Upper lobe of left lung (tissue), 6 donors: ENCODE results near the gene TARDBP. TPM values are rescaled to one million over a fixed set of nuclear protein-coding genes. Genes with fewer than 3 reads are reported as not detected.
"Not testable (repeated sequence)": the region's sequence is repeated elsewhere in the genome, so short reads cannot be mapped to it uniquely, and the experiment has no call there.

Experiments
- ATAC-seq, 2 donors: fragments of 200-7000 bp; cut with Tn5 transposase; one replicate each; pipeline ENCODE4 v1.9.1; 2022; ENCODE audit warnings: mild to moderate bottlenecking in 2 of 2, moderate library complexity in 2 of 2; ENCODE audit not compliant: low FRiP score in 2 of 2
- DNase-seq, 2 donors: peaks; one replicate each; pipeline ENCODE4 v3.0.0-alpha.2; 2019 to 2020
- H3K27ac ChIP-seq, 4 donors: fragments of 200-600 bp; sonication (generic); one replicate each; pipeline ENCODE4 v1.5.1; 2016 to 2019
- H3K27me3 ChIP-seq, 4 donors: fragments of 200-600 bp; sonication (generic); one replicate each; pipeline ENCODE4 v1.5.1; 2017 to 2019
- H3K36me3 ChIP-seq, 4 donors: fragments of 200-600 bp; sonication (generic); one replicate each; pipeline ENCODE4 v1.5.1; 2016 to 2019
- H3K4me1 ChIP-seq, 4 donors: fragments of 200-600 bp; sonication (generic); one replicate each; pipeline ENCODE4 v1.5.1; 2018 to 2019
- H3K4me3 ChIP-seq, 4 donors: fragments of 200-600 bp; sonication (generic); one replicate each; pipeline ENCODE4 v1.5.1; 2017 to 2019; ENCODE audit warnings: mild to moderate bottlenecking in 2 of 4, moderate library complexity in 1 of 4
- H3K9me3 ChIP-seq, 4 donors: fragments of 200-600 bp; sonication (generic); one replicate each; pipeline ENCODE4 v1.5.1; 2018 to 2019
- CTCF ChIP-seq, 6 experiments: fragments of 450-650 bp in 4 of 6; fragments of 200-600 bp in 2 of 6; sonication (generic) in 2 of 6; IDR thresholded peaks; one replicate each; pipeline ENCODE4 v1.5.1; 2016 to 2019; ENCODE audit warnings: antibody characterized with exemption in 6 of 6
- EP300 ChIP-seq, 4 donors: sonication (generic); formaldehyde crosslinking; IDR thresholded peaks; one replicate each; pipeline ENCODE4 v1.5.1; 2017; ENCODE audit warnings: antibody characterized with exemption in 4 of 4, control low read depth in 2 of 4
- POLR2A ChIP-seq, 4 donors: fragments of 450-650 bp; IDR thresholded peaks; one replicate each; pipeline ENCODE4 v1.5.1; 2016 to 2017; ENCODE audit warnings: antibody characterized with exemption in 4 of 4, mild to moderate bottlenecking in 2 of 4
- POLR2AphosphoS5 ChIP-seq, 2 donors: sonication (generic); formaldehyde crosslinking; IDR thresholded peaks; one replicate each; pipeline ENCODE4 v1.5.1; 2017; ENCODE audit warnings: antibody characterized with exemption in 2 of 2
- WGBS, 2 donors: methylation state at CpG; one replicate each; pipeline ENCODE4 v1.1.5; 2017 to 2018; 5-methylcytosine and 5-hydroxymethylcytosine counted together
- total RNA-seq, 6 donors: library from RNA; depleted of rRNA in 4 of 6; stranded (reverse); fragments of >200 nt in 4 of 6; gene quantifications; one replicate each; pipeline versions ENCODE4 v1.1.0 to v1.2.1, GENCODE V29; 2016 to 2021
- donor health status: DM: no; HTN: no; CAD: no; lungs with moderate emphysema.
- donor health status: DM: no; HTN: yes; CAD: no; lungs with severe emphysema.

Gene TARDBP
- total RNA-seq, 6 donors from 2014 or later, result 108 to 388 (median 138) TPM

GRCh38 chr1:11068600-11069473 is 56.4 kb downstream of the TARDBP start:
- no peak for DNase-seq
- ATAC-seq, result no peak
- TF ChIP-seq POLR2A (IDR thresholded peaks at IDR 0.05), result no peak
- Histone ChIP-seq H3K4me1 (no peaks in the 10 kb centered on the region), H3K27ac (no peak overlapping the region), H3K9me3 (no peaks in the 10 kb centered on the region), H3K36me3 (peaks cover 40 to 98% (median 80%) of the 10 kb centered on the region in 4 donors), H3K27me3 (no peaks in the 10 kb centered on the region), H3K4me3 (no peak overlapping the region)
- 92 to 93% methylated on average over 11 to 17 of the region's 17 CpGs for whole genome bisulfite sequencing, 2 donors

GRCh38 chr1:11070876-11071275 is 58.4 kb downstream of the TARDBP start:
- 91 to 92% methylated on average over 11 of the region's 11 CpGs for WGBS, 2 donors
- Histone ChIP-seq H3K4me1 (no peaks in the 10 kb centered on the region), H3K9me3 (no peaks in the 10 kb centered on the region), H3K27me3 (no peaks in the 10 kb centered on the region), H3K27ac (no peak overlapping the region), H3K36me3 (peaks cover 47 to 100% (median 92%) of the 10 kb centered on the region in 4 donors), H3K4me3 (no peak overlapping the region)
- TF ChIP-seq POLR2A (IDR thresholded peaks at IDR 0.05) (no peak), POLR2AphosphoS5 (IDR thresholded peaks at IDR 0.05) (no peak), CTCF (IDR thresholded peaks at IDR 0.05) (no peak)
- no peak for DNase-seq
- no peak for ATAC-seq

- H3K27me3 ChIP-seq, result no peaks in the 10 kb centered on the region
- H3K27ac ChIP-seq, result no peak overlapping the region
- H3K4me1 ChIP-seq, result no peaks in the 10 kb centered on the region
- H3K36me3 ChIP-seq, result peaks cover 42 to 100% (median 92%) of the 10 kb centered on the region in 4 donors
- DNase-seq, result no peak
- WGBS, 2 donors, result 80 to 82% methylated on average over 15 of the region's 15 CpGs
- TF ChIP-seq POLR2A (IDR thresholded peaks at IDR 0.05), result no peak
- TF ChIP-seq EP300 (IDR thresholded peaks at IDR 0.05), result no peak
- no peak for TF ChIP-seq CTCF (IDR thresholded peaks at IDR 0.05)
- TF ChIP-seq POLR2AphosphoS5 (IDR thresholded peaks at IDR 0.05), result no peak
- ATAC-seq, result no peak
- no peaks in the 10 kb centered on the region for H3K9me3 ChIP-seq
- no peak overlapping the region for H3K4me3 ChIP-seq
These were observed 59.2 kb downstream of the TARDBP start for GRCh38 chr1:11071463-11072215.

DNA sequence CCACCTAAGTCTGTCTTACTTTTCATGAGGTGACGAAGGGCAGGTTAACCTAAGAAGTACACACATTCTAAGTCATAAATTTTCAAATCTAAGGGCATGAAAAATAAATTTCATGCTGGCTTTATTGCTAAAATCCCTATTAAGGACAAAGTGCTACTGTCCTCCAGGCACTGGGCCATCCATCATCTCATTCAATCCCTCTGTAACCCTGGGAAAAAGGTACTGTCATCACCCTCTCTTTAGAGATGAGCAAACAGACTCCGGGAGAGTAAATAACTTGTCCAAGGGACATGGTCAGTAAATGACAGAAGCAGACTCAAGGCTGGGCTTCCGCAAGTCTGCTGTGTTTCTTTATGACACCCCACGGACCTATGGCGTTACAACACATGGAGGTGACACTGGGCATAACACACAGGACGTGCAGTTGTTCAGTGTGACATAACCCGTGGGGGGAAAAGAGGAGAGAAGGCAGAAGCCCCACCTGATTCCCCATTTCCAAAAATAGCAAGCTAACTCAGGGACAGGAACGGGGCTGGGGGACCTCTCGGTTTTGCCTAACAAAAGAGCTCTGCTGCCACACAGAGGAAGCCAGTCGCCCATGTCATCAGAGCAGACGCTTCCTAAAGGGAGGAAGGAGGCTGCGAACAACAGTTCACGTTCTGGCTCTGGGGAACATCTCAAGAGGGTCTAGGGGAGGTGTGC is 59.9 kb downstream of the TARDBP start:
- H3K36me3 ChIP-seq, result peaks cover 40 to 100% (median 93%) of the 10 kb centered on the region in 4 donors
- H3K27me3 ChIP-seq, result no peaks in the 10 kb centered on the region
- no peaks in the 10 kb centered on the region for H3K9me3 ChIP-seq
- TF ChIP-seq POLR2AphosphoS5 (IDR thresholded peaks at IDR 0.05) (no peak), POLR2A (IDR thresholded peaks at IDR 0.05) (no peak), CTCF (IDR thresholded peaks at IDR 0.05) (no peak), EP300 (IDR thresholded peaks at IDR 0.05) (no peak)
- H3K27ac ChIP-seq, result no peak overlapping the region
- ATAC-seq (no peak), DNase-seq (no peak)
- no peaks in the 10 kb centered on the region for H3K4me1 ChIP-seq
- no peak overlapping the region for H3K4me3 ChIP-seq
- WGBS, 2 donors, result 72 to 77% methylated on average over 13 of the region's 13 CpGs

GRCh38 chr1:11073398-11073797 is 60.9 kb downstream of the TARDBP start:
- 93 to 94% methylated on average over 7 of the region's 7 CpGs for WGBS, 2 donors
- H3K36me3 ChIP-seq, result peaks cover 34 to 98% (median 89%) of the 10 kb centered on the region in 4 donors
- not testable (repeated sequence) for H3K27me3 ChIP-seq, H3K4me1 ChIP-seq, DNase-seq, H3K9me3 ChIP-seq, H3K4me3 ChIP-seq, H3K27ac ChIP-seq, ATAC-seq

Other genes with a start within 250 kb of the TARDBP start
- 100 to 1,000 TPM in 2 of 6 donors, 10 to 100 TPM in 4; 39.7 to 112 (median 60.8) TPM for gene CASZ1, start 216.0 kb upstream of the TARDBP start, total RNA-seq
- not detected for gene MASP2, start 34.6 kb downstream of the TARDBP start, total RNA-seq
- 10 to 100 TPM in 5 of 6 donors, 1 to 10 TPM in 1; 7.3 to 72.9 (median 50.2) TPM for gene SRM, start 47.4 kb downstream of the TARDBP start, total RNA-seq
- 100 to 1,000 TPM in 1 of 6 donors, 10 to 100 TPM in 5; 45.2 to 173 (median 55.9) TPM for gene EXOSC10, start 87.2 kb downstream of the TARDBP start, total RNA-seq
- 1 to 10 TPM in 4 of 6 donors, under 1 TPM in 1, not detected in 1; 0.17 to 4.6 (median 1.3) TPM for gene ANGPTL7, start 176.7 kb downstream of the TARDBP start, total RNA-seq
- gene MTOR, start 249.9 kb downstream of the TARDBP start, total RNA-seq, result 10 to 100 TPM; 27.5 to 61.0 (median 33.1) TPM